HepG2 (cell line): ENCODE data around the gene URI1. TPM values are rescaled to one million over a fixed set of nuclear protein-coding genes. Genes with fewer than 3 reads are reported as not detected.

Experiments
- ATAC-seq: fragments of 200-7000 bp; cut with Tn5 transposase; 3 replicates; pipeline ENCODE4 v1.9.1; 2020; ENCODE audit warnings: mild to moderate bottlenecking, moderate library complexity
- BruUV-seq: library from RNA; stranded (reverse); fragments of 400-500 nt; replicated peaks from 2 replicates; lab custom pipeline; 2021; lab: Mats Ljungman, UMichigan
- CTCF ChIA-PET: fragments of 300-600 bp; formaldehyde crosslinking; extraction: SDS; loops from one replicate; lab custom pipeline; 2021; ENCODE audit warnings: low total read pairs, inconsistent platforms, low intra/inter-chr PET ratio; lab: Yijun Ruan, JAX
- POLR2A ChIA-PET: fragments of 350-600 bp; sonication (Branson Sonifier 250); formaldehyde crosslinking; loops from one replicate; lab custom pipeline; 2020; ENCODE audit warnings: antibody characterized with exemption, inconsistent platforms; lab: Yijun Ruan, JAX
- DNase-seq: peaks from one replicate; pipeline ENCODE4 v3.0.0-alpha.2; 2015; ENCODE audit warnings: low spot score
- FAIRE-seq: peaks from 3 replicates; lab custom pipeline; 2011; peaks lifted over from hg19 to GRCh38; lab: Jason Lieb, UNC
- H2AFZ ChIP-seq: one replicate; pipeline ENCODE4 v1.6.1; 2011; ENCODE audit warnings: low read length, inconsistent platforms
- H3K27ac ChIP-seq: fragments of 300-600 bp; 3 replicates; pipeline ENCODE4 v1.8.0; 2011; ENCODE audit warnings: mixed run types, mild to moderate bottlenecking, mixed read lengths, low read length, inconsistent platforms; ENCODE audit not compliant: insufficient read depth; ENCODE audit errors: extremely low read length
- H3K27me3 ChIP-seq, 2 experiments: fragments of 200-600 bp in 1 of 2; 2 replicates in 1 of 2; 3 replicates in 1 of 2; pipeline versions ENCODE4 v1.6.0 to v1.8.0; 2011; ENCODE audit warnings: low read length in 2 of 2, mild to moderate bottlenecking in 2 of 2, moderate library complexity in 2 of 2, inconsistent platforms in 1 of 2; ENCODE audit not compliant: insufficient read depth in 2 of 2, control insufficient read depth in 1 of 2
- H3K36me3 ChIP-seq, 2 experiments: fragments of 200-600 bp in 1 of 2; replicated peaks in 1 of 2; 2 replicates in 1 of 2; 3 replicates in 1 of 2; pipeline versions ENCODE4 v1.5.1 to v1.8.0; 2011; ENCODE audit warnings: low read length in 2 of 2, inconsistent platforms in 1 of 2; ENCODE audit not compliant: insufficient read depth in 2 of 2, control insufficient read depth in 1 of 2
- H3K4me1 ChIP-seq: 2 replicates; pipeline ENCODE4 v1.5.1; 2012; ENCODE audit warnings: low read length, inconsistent platforms; ENCODE audit not compliant: insufficient read depth
- H3K4me2 ChIP-seq: 2 replicates; pipeline ENCODE4 v1.6.0; 2011; ENCODE audit warnings: low read depth, low read length, inconsistent platforms
- H3K4me3 ChIP-seq, 3 experiments: fragments of 200-600 bp in 1 of 3; sonication (generic), shearing (Covaris generic) in 1 of 3; replicated peaks in 1 of 3; 2 replicates each; pipeline ENCODE4 v1.5.1; 2011 to 2016; ENCODE audit warnings: low read length in 3 of 3, inconsistent platforms in 2 of 3, low read depth in 2 of 3, mild to moderate bottlenecking in 2 of 3, control low read depth in 1 of 3, mixed read lengths in 1 of 3; ENCODE audit not compliant: insufficient read depth in 1 of 3
- H3K79me2 ChIP-seq: one replicate; pipeline ENCODE4 v1.6.1; 2011; ENCODE audit warnings: low read length, inconsistent platforms; ENCODE audit not compliant: insufficient read depth
- H3K9ac ChIP-seq: 2 replicates; pipeline ENCODE4 v1.6.0; 2011; ENCODE audit warnings: mild to moderate bottlenecking, low read depth, low read length, inconsistent platforms; ENCODE audit not compliant: insufficient read depth
- H3K9me3 ChIP-seq: 2 replicates; pipeline ENCODE4 v1.5.1; 2012; ENCODE audit warnings: mild to moderate bottlenecking, low read length
- H4K20me1 ChIP-seq: 2 replicates; pipeline ENCODE4 v1.6.0; 2011; ENCODE audit warnings: inconsistent platforms, mild to moderate bottlenecking, low read length, moderate library complexity; ENCODE audit not compliant: insufficient read depth
- ASH2L ChIP-seq: fragments of 300-600, 200-600 bp; sonication (generic); IDR thresholded peaks from 2 replicates; pipeline ENCODE4 v1.7.0; 2017; ENCODE audit warnings: low read depth, mild to moderate bottlenecking, moderate library complexity, mixed read lengths, low read length; ENCODE audit not compliant: insufficient read length
- CHCHD3 ChIP-seq: sonication (generic); formaldehyde crosslinking; IDR thresholded peaks from 2 replicates; pipeline ENCODE4 v1.8.0; 2022; ENCODE audit warnings: mild to moderate bottlenecking, missing genetic modification reagents, moderate library complexity
- FOXP1 ChIP-seq, 2 experiments: fragments of 450-650 bp in 1 of 2; IDR thresholded peaks; 2 replicates each; pipeline ENCODE4 v1.6.1; 2017 to 2018; ENCODE audit warnings: antibody characterized with exemption in 1 of 2
- HHEX ChIP-seq: IDR thresholded peaks from 2 replicates; pipeline ENCODE4 v1.6.1; 2016; ENCODE audit warnings: control low read depth
- MBNL3 ChIP-seq: fragments of 250-450 bp; sonication (Bioruptor Pico); conservative IDR thresholded peaks from 2 replicates; pipeline ENCODE4 v1.8.0; 2022; ENCODE audit warnings: mild to moderate bottlenecking, inconsistent platforms
- NFKBIZ ChIP-seq: IDR thresholded peaks from 2 replicates; pipeline ENCODE4 v1.6.1; 2018; ENCODE audit warnings: missing genetic modification reagents, missing compliant biosample characterization
- NR2F2 ChIP-seq: IDR thresholded peaks from 2 replicates; pipeline ENCODE4 v1.6.1; 2012; ENCODE audit warnings: low read depth, inconsistent platforms, borderline replicate concordance
- ONECUT2 ChIP-seq: sonication (generic); formaldehyde crosslinking; IDR thresholded peaks from 2 replicates; pipeline ENCODE4 v1.4.0; 2020; ENCODE audit warnings: missing genetic modification reagents
- SIX1 ChIP-seq: sonication (generic); formaldehyde crosslinking; IDR thresholded peaks from 2 replicates; pipeline ENCODE4 v1.4.0; 2020; ENCODE audit warnings: missing genetic modification reagents, borderline replicate concordance
- SMARCC2 ChIP-seq: fragments of 450-650 bp; IDR thresholded peaks from 2 replicates; pipeline ENCODE4 v1.6.1; 2017; ENCODE audit warnings: antibody characterized with exemption, mild to moderate bottlenecking
- TCF7L2 ChIP-seq: IDR thresholded peaks from 2 replicates; pipeline ENCODE4 v1.6.1; 2011; ENCODE audit warnings: mild to moderate bottlenecking, low read depth, low read length, moderate library complexity
- THAP7 ChIP-seq: sonication (generic); formaldehyde crosslinking; IDR thresholded peaks from 2 replicates; pipeline ENCODE4 v1.8.1; 2023; ENCODE audit warnings: mild to moderate bottlenecking, missing genetic modification reagents
- ZBED4 ChIP-seq: sonication (generic); formaldehyde crosslinking; IDR thresholded peaks from 2 replicates; pipeline ENCODE4 v1.4.0; 2020; ENCODE audit warnings: missing genetic modification reagents, borderline replicate concordance
- ZFP90 ChIP-seq: sonication (generic); formaldehyde crosslinking; IDR thresholded peaks from 2 replicates; pipeline ENCODE4 v1.8.0; 2022; ENCODE audit warnings: missing genetic modification reagents, mild to moderate bottlenecking, inconsistent platforms, borderline replicate concordance
- ZNF547 ChIP-seq: sonication (generic); formaldehyde crosslinking; IDR thresholded peaks from 2 replicates; pipeline ENCODE4 v1.5.1; 2020; ENCODE audit warnings: mild to moderate bottlenecking, missing genetic modification reagents
- WGBS: methylation state at CpG from one replicate; pipeline ENCODE4 v1.1.6; 2017; ENCODE audit warnings: low lambda C conversion rate; 5-methylcytosine and 5-hydroxymethylcytosine counted together
- in situ Hi-C: cut with HindIII; loops from 2 replicates; pipeline ENCODE4 v1.10.0; 2017; ENCODE audit warnings: low pct_unique_long_range_greater_than_20kb; ENCODE audit not compliant: extremely low pct_ligation_motif_present
- intact Hi-C: fragments of 100-400 bp; cut with micrococcal nuclease; formaldehyde crosslinking; loops from one replicate; pipeline ENCODE4 v1.10.0; 2022; ENCODE audit not compliant: unreplicated experiment
- polyA plus RNA-seq, 8 experiments: library from polyadenylated mRNA; depleted of rRNA in 3 of 8; stranded (reverse) in 7 of 8; unstranded in 1 of 8; fragments of >200 nt; fragmentation: Illumina TruSeq in 4 of 8; extraction: Trizol in 4 of 8; gene quantifications; 2 replicates each; pipeline versions ENCODE4 v1.2.1 to v1.2.3, GENCODE V29; 2011 to 2016; ENCODE audit warnings: low read depth in 4 of 8, missing spikeins in 1 of 8, mixed read lengths in 1 of 8; ENCODE audit not compliant: insufficient read depth in 1 of 8
- total RNA-seq, 5 experiments: library from RNA; depleted of rRNA; stranded (reverse); fragments of >200 nt; fragmentation: Illumina TruSeq; extraction: Trizol; gene quantifications; 2 replicates each; pipeline ENCODE4 v1.2.3, GENCODE V29; 2016; ENCODE audit warnings: low read depth in 1 of 5
- TF ChIP-seq, protein P1 (sequence below): IDR thresholded peaks from 2 replicates; pipeline ENCODE4 v1.4.0; 2020; ENCODE audit warnings: mild to moderate bottlenecking, missing genetic modification reagents
- TF ChIP-seq, protein P2 (sequence below): fragments of 450-650 bp; IDR thresholded peaks from 2 replicates; pipeline ENCODE4 v1.6.1; 2017

The URI1 gene
- total and polyA plus RNA-seq, 2 of the 13 experiments (the other 11 are each of a cell fraction or from before 2014, with no cell fraction given) = 43.6 to 67.9 TPM

- H3K27me3 ChIP-seq = no peaks in the 10 kb centered on the region
- H3K4me1 ChIP-seq = no peaks in the 10 kb centered on the region
- no peak overlapping the region for H3K4me3 ChIP-seq
- intact Hi-C loops = no loop called here
- H3K36me3 ChIP-seq = peaks cover 5 to 53% of the 10 kb centered on the region in 2 experiments
- no peak overlapping the region for H2AFZ ChIP-seq
- TF ChIP-seq, protein P1, sequence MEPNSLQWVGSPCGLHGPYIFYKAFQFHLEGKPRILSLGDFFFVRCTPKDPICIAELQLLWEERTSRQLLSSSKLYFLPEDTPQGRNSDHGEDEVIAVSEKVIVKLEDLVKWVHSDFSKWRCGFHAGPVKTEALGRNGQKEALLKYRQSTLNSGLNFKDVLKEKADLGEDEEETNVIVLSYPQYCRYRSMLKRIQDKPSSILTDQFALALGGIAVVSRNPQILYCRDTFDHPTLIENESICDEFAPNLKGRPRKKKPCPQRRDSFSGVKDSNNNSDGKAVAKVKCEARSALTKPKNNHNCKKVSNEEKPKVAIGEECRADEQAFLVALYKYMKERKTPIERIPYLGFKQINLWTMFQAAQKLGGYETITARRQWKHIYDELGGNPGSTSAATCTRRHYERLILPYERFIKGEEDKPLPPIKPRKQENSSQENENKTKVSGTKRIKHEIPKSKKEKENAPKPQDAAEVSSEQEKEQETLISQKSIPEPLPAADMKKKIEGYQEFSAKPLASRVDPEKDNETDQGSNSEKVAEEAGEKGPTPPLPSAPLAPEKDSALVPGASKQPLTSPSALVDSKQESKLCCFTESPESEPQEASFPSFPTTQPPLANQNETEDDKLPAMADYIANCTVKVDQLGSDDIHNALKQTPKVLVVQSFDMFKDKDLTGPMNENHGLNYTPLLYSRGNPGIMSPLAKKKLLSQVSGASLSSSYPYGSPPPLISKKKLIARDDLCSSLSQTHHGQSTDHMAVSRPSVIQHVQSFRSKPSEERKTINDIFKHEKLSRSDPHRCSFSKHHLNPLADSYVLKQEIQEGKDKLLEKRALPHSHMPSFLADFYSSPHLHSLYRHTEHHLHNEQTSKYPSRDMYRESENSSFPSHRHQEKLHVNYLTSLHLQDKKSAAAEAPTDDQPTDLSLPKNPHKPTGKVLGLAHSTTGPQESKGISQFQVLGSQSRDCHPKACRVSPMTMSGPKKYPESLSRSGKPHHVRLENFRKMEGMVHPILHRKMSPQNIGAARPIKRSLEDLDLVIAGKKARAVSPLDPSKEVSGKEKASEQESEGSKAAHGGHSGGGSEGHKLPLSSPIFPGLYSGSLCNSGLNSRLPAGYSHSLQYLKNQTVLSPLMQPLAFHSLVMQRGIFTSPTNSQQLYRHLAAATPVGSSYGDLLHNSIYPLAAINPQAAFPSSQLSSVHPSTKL (CRISPR knock-in tag) = no peak
- TF ChIP-seq THAP7 (CRISPR knock-in tag) (no peak), ZBED4 (CRISPR knock-in tag) (no peak), TCF7L2 (no peak), CHCHD3 (CRISPR knock-in tag) (no peak), ZFP90 (CRISPR knock-in tag) (no peak), HHEX (CRISPR knock-in tag) (no peak), NFKBIZ (CRISPR knock-in tag) (no peak), SIX1 (CRISPR knock-in tag) (no peak), SMARCC2 (no peak), ZNF547 (CRISPR knock-in tag) (no peak), MBNL3 (CRISPR knock-in tag) (no peak), FOXP1 (IDR thresholded peaks at IDR 0.05) (no peak), FOXP1 (CRISPR knock-in tag; IDR thresholded peaks at IDR 0.05) (no peak), ONECUT2 (CRISPR knock-in tag) (no peak), ASH2L (no peak), NR2F2 (no peak)
- TF ChIP-seq, protein P2, sequence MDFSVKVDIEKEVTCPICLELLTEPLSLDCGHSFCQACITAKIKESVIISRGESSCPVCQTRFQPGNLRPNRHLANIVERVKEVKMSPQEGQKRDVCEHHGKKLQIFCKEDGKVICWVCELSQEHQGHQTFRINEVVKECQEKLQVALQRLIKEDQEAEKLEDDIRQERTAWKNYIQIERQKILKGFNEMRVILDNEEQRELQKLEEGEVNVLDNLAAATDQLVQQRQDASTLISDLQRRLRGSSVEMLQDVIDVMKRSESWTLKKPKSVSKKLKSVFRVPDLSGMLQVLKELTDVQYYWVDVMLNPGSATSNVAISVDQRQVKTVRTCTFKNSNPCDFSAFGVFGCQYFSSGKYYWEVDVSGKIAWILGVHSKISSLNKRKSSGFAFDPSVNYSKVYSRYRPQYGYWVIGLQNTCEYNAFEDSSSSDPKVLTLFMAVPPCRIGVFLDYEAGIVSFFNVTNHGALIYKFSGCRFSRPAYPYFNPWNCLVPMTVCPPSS = no peak
- no peak overlapping the region for H3K4me2 ChIP-seq
- ATAC-seq = no peak
- 98% methylated on average over 2 of the region's 2 CpGs for whole genome bisulfite sequencing
- H3K27ac ChIP-seq = no peak overlapping the region
- ChIA-PET CTCF (no interaction called here), POLR2A (no interaction called here)
- no peaks in the 10 kb centered on the region for H3K9me3 ChIP-seq
- FAIRE-seq = no peak
- no TSS peak for BruUV-seq
- in situ Hi-C loops = no loop called here
- H4K20me1 ChIP-seq = no peaks in the 10 kb centered on the region
- peaks cover 3% of the 10 kb centered on the region for H3K79me2 ChIP-seq
- DNase-seq = no peak
- H3K9ac ChIP-seq = no peak overlapping the region
These were observed 66.1 kb downstream of the URI1 start for GRCh38 chr19:30008169-30008568.
